ENCODE measurements around the gene PSMB2. TPM values are rescaled to one million over a fixed set of nuclear protein-coding genes. Genes with fewer than 3 reads are reported as not detected.
A peak's percentile ranks its signal among the peaks of the same experiment; 100 is the strongest.

Gene PSMB2
- total and polyA plus RNA-seq, 2 of the 8 experiments (the other 6 are each of a cell fraction or from before 2014, with no cell fraction given): 91.4 to 101 TPM

DNA sequence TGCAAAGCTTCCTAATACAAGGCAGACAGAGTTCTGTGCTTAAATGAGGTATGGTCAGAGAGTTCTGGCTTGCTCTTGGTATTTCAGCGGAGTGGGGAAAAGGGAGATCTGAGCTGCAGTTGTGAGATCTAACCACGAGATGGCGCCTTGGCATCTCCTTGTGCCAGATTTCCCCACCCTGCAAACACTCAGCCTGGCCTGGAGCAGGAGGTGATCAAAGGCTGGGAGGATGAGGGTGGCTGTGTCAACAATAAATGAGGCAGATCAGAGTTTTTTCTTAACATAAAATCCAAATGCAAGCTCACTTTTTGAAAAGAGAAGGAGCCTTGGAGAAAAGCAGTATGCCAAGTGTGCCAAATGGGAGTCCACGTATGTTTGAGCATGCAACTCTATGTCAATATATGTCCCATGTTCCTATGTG, 72.3 kb downstream of the PSMB2 start (continued):
- TF ChIP-seq, protein P1, sequence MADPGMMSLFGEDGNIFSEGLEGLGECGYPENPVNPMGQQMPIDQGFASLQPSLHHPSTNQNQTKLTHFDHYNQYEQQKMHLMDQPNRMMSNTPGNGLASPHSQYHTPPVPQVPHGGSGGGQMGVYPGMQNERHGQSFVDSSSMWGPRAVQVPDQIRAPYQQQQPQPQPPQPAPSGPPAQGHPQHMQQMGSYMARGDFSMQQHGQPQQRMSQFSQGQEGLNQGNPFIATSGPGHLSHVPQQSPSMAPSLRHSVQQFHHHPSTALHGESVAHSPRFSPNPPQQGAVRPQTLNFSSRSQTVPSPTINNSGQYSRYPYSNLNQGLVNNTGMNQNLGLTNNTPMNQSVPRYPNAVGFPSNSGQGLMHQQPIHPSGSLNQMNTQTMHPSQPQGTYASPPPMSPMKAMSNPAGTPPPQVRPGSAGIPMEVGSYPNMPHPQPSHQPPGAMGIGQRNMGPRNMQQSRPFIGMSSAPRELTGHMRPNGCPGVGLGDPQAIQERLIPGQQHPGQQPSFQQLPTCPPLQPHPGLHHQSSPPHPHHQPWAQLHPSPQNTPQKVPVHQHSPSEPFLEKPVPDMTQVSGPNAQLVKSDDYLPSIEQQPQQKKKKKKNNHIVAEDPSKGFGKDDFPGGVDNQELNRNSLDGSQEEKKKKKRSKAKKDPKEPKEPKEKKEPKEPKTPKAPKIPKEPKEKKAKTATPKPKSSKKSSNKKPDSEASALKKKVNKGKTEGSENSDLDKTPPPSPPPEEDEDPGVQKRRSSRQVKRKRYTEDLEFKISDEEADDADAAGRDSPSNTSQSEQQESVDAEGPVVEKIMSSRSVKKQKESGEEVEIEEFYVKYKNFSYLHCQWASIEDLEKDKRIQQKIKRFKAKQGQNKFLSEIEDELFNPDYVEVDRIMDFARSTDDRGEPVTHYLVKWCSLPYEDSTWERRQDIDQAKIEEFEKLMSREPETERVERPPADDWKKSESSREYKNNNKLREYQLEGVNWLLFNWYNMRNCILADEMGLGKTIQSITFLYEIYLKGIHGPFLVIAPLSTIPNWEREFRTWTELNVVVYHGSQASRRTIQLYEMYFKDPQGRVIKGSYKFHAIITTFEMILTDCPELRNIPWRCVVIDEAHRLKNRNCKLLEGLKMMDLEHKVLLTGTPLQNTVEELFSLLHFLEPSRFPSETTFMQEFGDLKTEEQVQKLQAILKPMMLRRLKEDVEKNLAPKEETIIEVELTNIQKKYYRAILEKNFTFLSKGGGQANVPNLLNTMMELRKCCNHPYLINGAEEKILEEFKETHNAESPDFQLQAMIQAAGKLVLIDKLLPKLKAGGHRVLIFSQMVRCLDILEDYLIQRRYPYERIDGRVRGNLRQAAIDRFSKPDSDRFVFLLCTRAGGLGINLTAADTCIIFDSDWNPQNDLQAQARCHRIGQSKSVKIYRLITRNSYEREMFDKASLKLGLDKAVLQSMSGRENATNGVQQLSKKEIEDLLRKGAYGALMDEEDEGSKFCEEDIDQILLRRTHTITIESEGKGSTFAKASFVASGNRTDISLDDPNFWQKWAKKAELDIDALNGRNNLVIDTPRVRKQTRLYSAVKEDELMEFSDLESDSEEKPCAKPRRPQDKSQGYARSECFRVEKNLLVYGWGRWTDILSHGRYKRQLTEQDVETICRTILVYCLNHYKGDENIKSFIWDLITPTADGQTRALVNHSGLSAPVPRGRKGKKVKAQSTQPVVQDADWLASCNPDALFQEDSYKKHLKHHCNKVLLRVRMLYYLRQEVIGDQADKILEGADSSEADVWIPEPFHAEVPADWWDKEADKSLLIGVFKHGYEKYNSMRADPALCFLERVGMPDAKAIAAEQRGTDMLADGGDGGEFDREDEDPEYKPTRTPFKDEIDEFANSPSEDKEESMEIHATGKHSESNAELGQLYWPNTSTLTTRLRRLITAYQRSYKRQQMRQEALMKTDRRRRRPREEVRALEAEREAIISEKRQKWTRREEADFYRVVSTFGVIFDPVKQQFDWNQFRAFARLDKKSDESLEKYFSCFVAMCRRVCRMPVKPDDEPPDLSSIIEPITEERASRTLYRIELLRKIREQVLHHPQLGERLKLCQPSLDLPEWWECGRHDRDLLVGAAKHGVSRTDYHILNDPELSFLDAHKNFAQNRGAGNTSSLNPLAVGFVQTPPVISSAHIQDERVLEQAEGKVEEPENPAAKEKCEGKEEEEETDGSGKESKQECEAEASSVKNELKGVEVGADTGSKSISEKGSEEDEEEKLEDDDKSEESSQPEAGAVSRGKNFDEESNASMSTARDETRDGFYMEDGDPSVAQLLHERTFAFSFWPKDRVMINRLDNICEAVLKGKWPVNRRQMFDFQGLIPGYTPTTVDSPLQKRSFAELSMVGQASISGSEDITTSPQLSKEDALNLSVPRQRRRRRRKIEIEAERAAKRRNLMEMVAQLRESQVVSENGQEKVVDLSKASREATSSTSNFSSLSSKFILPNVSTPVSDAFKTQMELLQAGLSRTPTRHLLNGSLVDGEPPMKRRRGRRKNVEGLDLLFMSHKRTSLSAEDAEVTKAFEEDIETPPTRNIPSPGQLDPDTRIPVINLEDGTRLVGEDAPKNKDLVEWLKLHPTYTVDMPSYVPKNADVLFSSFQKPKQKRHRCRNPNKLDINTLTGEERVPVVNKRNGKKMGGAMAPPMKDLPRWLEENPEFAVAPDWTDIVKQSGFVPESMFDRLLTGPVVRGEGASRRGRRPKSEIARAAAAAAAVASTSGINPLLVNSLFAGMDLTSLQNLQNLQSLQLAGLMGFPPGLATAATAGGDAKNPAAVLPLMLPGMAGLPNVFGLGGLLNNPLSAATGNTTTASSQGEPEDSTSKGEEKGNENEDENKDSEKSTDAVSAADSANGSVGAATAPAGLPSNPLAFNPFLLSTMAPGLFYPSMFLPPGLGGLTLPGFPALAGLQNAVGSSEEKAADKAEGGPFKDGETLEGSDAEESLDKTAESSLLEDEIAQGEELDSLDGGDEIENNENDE (IDR thresholded peaks at IDR 0.05; ENCODE audit: insufficient replicate concordance, low read length): no peak
- 0 out of 2 replicates have a peak, but pooled peaks have one; percentile 11 for TF ChIP-seq TEAD4 (IDR thresholded peaks at IDR 0.05; ENCODE audit: low read depth, low read length)

Measured in H1 (cell line).